ENCODE data around the gene KIAA1755.

KIAA1755 gene

DNA sequence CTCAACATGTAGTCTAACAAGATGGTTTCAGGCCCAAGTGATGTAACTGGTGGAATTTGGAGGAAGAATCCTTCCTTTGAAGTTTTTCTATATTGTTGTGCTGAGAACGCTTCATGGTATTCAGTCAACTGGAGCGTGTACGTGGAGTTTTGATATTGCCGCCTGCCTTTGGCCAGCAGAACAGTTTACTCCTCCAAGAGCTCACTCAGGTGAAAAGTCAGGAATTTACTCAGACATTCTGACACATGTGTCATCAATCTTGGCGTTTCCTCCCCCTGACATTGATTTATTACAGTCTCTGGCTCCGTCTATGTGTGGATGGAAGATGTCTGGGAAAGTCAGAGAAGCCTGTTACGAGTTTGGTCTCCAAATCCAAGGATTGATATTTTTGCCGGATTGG, 76.4 kb downstream of the KIAA1755 start:
- no peak for DNase-seq (ENCODE audit: low read depth in 2 of 2)

DNA sequence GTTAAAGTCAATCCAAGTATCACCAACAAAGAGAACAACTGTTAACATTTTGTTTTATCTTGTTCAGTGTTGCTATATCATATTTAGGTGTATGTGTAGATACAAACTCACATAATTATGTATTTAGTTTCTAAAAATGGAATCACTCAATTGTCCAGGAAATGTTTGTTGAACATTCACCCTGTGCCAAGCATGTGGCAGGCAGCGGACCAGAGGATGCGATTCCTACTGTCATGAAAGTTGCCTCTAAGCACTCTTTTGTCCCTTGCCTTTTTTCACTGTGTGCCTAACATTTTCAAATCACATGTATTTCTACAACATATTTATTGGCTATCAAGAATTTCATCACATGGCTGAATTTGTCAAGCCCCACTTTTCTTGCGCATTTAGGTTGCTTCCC, 78.6 kb downstream of the KIAA1755 start:
- no peak for DNase-seq (ENCODE audit: low read depth in 2 of 2)

DNA sequence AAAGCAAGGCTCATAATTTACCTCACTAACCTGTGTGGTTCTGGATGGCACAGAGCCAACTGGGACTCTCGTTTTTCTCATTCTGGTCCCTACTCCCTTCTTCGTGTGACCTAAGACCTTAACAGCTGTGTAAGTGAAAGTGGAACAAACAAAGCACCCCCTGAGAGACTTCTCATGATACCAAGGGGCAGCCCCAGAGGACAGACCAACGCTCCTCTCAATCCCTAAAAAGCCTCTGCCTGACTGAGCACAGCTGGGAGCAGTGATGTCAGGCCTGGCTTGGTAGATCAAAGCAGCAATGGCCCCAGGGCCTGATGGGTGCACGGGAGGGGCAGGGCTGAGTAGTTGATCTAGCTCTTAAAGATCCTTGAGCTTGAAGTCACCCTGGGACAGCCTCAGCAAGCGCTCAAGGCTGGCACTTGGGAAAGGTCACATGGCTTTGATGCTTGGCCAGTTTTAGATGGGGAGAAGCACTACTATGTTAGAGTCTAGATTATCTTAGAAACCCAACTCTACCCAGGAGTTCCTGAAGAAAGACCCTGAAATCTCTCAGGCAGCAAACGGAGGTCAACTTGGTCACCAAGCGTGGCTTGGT, 79.2 kb downstream of the KIAA1755 start:
- no peak for DNase-seq (ENCODE audit: low read depth in 2 of 2)

DNA sequence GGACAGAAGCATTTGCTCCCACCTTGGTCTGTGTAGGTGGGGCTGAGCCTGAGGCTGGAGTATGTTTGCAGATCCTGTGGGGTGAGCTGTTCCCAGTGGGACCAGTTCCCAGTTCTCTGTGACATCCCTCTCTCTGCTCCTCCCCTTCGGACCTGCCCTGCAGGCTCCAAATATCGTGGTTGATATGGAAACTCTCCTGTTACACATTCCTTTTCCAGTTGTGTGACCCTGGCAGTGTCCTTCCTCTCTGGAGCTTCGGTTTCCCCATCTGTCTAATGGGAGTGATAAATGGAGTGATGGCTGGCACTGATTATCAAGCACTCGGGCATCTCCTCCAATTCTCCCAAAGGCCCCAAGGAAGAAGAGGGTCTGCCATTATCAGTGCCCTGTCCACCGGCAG, 79.8 kb downstream of the KIAA1755 start:
- DNase-seq (ENCODE audit: low read depth in 2 of 2), result no peak

DNA sequence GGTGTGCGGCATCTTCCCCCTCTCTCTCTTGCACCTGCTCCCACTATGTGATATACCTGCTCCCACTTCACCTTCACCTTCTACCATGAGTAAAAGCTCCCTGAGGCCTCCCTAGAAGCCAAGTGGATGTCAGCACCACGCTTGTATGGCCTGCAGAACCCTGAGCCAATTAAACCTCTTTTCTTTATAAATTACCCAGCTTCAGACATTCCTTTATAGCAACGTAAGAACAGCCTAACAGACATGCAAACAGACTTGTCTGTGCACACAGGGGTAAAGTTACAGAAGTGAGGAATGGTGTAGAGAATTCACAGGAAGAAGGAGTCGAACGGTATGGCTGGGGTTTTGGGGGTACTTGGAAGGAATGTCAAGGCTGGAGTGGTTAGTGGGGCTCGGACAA, 80.7 kb downstream of the KIAA1755 start:
- no peak for DNase-seq (ENCODE audit: low read depth in 2 of 2)

DNA sequence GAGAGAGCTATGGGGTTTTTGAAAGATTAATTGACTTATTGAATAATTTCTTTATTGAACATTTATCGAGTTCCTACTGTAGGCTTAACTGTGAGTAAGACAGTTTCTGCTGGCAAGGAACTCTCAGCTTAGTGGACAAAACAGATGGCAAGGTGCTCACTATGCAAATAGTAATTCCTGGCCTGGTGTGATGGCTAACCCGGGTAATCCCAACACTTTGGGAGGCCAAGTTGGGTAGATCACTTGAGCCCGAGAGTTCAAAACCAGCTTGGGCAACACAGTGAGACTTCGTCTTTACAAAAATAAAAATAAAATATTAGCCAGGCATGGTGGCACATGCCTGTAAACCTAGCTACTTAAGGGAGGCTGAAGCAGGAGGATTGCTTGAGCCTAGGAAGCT, 82.0 kb downstream of the KIAA1755 start:
- no peak for DNase-seq (ENCODE audit: low read depth in 2 of 2)

DNA sequence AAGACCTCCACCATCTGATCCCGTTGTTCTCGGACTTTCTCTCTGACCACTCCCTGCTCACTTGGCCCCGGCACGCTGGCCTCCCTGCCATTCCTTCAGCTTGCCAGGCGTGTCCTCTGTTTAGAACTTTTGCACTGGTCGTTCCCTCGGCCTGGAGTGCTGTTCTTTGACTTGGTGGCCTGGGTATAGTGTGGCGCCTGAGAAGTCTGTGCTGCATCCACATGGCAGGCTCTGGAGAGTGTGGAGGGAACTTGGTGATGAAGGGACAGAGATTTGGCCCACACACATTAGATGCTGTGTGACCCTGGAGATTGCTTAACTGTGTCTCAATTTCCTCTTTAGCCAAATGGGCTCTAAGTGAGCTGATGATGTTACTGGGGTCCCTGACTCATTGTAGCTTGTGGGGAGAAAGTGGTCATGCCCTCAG, 82.5 kb downstream of the KIAA1755 start:
- DNase-seq (ENCODE audit: low read depth in 2 of 2), result no peak

DNA sequence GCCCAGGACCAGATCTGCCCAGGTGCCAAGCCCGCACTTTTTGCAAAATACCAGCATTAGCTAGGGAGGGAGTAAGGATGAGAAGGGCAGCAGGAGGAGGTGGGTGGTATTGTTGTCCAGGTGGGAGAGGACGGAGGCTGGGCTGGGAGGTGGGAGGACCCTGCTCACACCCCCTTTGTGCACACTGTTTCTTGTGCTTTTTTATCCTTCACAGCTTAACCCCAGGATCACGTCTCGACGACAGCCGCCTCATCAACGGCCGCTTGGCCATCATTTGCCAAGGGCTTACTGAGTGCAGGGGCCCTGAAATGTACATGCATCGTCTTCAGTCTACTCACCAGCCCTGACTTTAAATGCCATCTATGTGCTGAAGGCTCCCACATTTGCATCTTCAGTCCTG, 83.3 kb downstream of the KIAA1755 start:
- DNase-seq (ENCODE audit: low read depth in 2 of 2), result no peak

DNA sequence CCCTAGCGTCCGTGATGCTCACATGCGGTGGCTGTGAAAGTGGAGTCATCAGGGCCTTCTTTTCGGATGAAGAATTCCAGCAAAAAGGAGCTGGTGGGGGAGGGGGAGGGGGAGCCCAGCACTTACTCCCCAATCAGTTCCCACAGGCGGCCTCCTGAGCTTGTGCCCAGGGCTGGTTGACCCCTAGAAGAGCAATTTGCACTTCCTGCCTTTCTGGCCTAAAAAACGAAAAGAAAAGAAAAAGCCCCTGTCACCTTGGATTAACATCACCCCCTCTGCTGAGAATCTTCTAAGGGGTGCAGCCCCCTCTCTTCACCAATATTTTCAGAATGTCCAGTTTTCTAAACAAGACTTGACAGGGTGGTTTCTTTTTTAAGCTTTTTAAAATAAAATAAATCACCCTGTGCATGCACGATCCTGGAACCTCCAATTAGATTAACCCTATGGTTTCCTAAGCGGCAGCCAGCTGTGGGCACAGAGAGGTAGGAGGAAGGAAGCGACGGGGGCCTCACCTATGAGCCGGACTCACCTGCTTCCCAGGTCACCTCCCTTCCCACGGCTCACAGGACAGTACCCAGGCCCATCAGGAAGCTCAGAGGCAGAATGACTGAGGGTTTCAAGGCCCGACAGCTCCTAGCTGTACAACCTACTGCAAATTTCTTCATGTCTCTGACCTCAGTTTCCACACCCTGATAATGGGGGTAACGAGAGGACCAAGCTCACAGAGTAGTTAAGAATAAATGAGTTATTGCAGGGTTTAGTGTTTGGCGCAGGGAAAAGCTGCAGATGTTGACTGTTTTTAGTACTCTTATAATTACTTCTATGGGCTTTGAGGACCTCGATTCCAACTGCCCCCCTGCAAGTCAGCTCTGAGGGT, 85.0 kb downstream of the KIAA1755 start:
- no peak for DNase-seq (ENCODE audit: low read depth in 2 of 2)

DNA sequence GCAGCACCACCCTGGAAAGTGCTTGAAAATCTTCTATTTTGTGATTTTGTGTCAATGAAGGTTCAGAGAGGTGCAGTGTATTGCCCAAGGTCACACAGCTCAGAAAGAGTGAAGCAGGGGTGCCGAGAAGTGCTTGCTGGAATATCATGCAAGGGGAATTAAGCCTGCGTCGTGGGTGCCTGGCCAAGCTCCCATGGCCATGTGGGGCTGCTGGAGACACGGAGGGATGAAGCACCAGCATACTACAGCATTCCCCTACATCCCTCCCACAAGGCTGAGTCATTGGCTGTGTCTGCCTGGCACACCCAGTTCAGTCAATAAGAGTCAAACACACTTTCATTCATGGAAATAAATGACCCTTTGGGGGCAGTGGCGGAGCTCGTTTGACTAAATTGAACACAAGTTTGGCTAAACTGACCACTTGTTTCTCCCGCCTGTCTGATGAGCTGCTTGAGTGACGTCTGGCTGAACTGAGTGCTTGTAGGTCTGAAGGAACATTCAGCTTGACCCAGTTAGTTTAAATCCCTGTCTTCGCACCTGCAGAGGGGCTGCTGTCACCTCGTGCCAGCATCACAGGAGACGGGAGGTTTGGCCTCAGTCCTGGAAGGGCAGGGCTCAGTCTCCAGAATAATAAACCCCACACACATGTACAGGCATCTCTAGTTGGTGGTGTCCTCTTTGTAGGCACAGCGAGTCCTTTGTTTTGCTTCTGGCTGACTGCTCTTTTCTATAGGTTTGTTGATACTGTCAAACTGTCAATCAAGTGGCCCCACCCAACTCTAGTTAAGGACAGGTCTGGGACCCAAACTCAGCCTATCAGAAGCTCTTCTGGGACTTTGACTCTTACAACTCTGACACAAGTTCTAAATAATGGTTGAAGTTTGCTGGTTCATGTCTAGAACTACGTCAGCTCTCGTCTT, 87.0 kb downstream of the KIAA1755 start:
- no peak for DNase-seq (ENCODE audit: low read depth in 2 of 2)

DNA sequence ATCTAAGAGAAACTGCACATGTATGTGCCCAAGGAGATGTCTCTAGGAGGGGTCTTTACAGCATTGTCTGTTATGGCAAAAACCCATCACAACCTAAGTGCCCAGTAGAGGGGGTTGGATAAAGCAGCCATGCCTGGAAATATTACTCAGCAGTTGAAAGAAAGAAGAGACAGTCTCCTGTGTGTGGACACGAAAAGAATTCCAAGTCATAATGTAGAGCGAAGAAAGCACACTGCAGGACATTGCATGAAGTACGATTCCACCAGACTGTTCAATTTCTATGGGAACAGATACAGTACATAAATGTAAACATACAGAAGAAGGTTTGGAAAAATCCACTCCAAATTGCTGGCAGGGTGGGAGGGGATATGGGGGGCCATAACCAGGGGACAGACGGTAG, 88.1 kb downstream of the KIAA1755 start:
- no peak for DNase-seq (ENCODE audit: low read depth in 2 of 2)

DNA sequence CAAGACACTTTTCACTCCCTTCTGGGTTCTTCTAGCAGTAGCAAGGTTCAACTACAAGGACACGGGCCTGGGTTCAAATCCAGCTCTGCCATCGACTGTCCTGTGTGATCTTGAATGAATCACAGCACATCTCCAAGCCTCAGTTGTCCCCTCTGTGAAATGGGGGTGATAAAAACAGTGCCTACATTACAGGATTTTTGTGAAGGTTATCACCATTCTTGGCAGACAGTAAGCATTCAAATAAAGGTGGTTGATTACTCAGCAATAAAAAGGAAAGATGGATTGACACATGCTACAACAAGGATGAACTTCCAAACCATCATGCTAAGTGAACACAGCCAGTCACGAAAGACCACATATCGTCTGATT, 88.9 kb downstream of the KIAA1755 start:
- no peak for DNase-seq (ENCODE audit: low read depth in 2 of 2)

DNA sequence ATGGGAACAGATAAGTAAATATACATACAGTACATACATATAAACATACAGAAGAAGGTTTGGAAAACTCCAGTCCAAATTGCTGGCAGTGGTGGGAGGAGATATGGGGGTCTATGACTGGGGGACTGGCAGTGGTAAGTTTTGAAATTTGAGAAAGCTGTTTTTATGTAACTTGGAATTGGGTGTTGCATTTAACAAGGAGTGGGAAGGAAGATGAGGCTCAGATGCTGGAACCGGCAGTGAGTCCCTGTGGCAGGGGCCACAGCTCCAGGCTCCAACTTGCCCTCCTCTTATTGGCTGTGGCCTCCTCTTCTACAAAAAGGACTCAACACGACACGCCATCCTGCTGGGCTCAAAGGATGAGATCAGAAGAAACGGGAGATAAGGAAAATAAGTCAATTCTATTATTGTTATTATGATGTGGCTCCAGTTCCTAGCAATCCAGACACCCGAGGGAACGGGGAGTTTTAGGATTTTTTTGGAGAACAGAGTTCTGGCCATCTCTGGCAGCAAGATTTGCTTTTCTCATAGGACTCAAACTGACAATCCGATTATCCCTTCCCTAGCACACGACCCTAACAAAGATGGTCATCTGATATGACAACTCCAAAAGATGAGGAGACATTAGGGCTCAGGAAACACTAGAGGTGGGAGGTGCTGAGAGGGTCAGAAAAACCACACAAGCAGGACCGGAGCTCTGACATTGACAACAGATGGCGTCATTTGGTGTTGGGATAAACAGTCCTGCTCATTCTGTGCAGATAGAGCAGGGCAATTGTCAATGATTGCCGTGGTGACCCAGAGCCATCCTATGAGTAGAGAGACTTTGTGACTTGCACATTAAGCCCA, 89.5 kb downstream of the KIAA1755 start:
- no peak for DNase-seq (ENCODE audit: low read depth in 2 of 2)

DNA sequence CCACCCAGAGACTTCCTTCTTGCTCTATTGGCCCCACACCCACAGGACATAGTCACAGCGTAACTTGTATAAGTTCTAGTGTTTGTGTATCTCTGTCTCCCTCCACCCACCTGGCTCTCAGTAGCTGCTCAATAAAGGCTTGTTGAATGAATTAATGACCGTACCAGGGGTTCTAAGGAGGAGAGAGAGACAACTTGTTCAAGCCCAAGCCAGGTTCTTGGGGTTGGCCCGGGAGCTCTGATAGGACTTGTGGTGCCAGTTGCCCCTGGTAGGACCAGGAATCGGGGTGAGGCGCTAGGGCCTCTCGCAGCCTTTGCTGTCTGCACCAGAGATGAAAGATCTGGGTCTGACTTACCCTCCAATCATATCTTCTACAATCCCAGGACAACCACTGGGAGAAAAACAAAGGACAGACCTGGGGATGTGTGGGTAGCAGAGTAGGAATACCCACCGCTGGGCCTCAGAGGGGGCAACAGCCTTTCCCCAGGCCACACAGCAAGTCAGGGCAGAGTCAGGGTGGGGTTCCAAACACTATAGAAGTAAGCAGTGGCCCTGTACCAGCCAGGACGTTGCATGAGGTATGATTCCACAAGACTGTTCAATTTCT, 90.2 kb downstream of the KIAA1755 start:
- no peak for DNase-seq (ENCODE audit: low read depth in 2 of 2)

DNA sequence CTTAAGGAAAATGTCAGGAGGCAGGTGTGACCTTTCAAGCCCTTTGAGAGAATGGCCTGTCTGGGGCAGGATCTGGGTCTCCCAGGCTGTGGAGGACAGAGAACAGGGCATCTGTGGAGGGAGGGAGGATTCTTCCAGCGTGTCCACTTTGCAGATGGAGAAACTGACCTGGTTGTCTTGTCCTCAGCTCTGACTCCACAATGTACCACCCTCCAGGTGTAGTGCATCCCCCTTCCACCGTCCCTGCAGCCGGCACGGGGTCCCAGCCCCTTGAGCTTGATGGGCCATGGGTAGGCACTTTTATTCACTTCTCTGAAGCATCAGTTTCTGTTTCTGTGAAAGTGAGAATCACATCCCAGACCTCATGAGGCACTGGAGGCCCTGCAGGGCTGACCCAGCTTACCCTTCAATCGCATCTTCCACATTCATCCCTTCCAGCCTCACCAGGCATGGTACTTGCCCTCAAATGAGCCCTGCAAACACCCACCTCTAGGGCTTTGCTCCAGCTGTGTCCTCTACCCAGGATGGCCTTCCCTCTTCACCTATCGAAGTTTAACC, 90.8 kb downstream of the KIAA1755 start:
- no peak for DNase-seq (ENCODE audit: low read depth in 2 of 2)

DNA sequence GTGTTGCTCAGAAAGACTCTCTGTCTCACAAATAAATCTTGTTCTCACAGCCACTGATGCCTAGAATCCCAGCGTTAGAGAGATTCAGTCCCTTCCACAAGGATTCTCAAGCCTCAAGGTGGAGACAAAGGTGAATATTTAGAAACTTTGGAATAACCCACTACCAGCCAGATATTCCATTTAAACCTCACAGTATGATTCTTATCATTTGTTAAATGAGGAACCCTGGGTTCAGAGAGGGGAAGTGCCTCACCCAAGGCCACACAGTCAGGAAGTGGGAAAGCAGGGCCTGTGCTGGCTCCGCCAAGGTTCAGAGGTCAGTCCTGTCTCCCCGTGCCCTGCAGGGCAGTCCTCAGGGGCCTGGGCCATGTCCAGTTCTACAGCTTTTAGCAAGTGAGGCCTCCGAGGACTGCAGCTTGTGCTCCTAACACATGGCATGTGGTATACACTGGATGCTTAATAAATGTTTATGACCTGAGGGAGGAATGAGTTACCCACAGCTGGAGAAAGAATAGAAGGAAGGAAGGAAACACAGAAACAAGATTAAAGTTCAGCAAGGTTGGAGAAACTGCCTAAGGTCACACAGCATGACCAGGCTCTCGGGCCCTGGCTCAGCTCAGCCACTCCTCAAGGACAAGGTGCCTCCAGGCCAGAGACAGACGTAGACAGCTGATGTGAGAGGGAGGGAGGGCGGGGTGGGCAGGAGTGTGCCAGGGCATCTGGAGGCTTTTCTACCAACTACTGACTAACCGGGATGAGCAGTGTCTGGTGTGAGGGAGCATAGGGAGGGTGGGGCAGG, 91.5 kb downstream of the KIAA1755 start:
- DNase-seq (ENCODE audit: low read depth in 2 of 2), result no peak

DNA sequence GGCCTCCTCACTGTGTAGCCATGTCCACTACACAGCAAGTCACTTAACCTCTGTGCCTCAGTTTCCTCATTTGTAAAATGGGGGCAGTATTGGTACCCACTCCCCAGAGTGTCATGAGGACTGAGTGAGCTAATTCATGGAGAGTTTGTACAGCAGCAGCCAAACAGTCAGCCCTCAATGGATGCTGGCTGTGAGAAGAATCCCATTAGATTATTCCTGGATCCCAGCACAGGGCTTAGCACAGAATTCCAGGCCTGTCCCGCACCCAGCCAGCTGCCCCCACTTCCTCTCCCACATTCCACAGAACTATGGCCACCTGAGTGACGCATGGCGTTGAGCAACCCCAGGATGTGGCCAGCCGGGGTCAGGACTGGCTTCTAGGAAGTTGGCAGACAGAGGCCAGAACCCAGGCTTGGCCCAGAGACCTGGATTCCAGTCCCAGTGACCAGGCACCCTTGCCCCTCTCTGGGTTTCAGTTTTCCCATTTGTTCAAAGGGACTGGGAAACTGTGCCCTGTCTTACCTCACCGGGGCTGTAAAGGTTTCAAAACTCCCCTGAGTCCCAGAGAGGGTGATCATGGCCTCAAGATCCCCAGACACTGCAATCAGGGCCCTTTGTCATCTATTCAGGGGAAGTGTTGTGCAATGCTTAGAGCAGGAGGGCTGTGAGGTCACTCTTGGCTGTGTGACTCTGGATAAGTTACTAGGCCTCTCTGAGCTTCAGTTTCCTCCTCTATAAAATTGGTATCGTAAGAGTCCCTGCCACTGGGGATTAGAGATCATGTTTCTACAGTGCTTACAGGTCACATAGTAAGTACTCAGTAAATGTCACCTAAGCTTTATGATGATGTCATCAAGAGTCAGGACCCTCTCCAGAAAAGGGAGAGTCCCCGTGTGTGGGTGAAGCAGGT, 92.4 kb downstream of the KIAA1755 start:
- no peak for DNase-seq (ENCODE audit: low read depth in 2 of 2)

DNA sequence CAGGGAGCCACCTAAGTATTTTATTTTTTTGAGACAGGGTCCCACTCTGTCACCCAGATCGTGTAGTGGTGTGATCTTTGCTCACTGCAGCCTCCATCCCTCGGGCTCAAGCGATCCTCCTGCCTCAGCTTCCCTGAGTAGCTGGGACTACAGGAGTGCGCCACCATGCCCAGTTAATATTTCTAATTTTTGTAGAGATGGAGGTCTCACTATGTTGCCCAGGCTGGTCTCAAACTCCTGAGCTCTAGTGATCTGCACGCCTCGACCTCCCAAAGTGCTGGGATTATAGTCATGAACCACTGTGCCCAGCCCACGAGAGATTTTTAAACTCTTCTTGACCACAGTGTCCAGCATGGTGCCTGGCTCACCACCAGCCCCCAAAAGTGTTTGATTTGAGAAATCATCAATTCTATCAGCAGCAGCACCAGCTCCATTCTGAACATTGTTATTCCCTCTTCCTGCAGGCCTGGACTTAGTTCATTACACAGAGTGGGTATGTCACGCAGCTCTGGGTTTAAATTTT, 93.1 kb downstream of the KIAA1755 start:
- no peak for DNase-seq (ENCODE audit: low read depth in 2 of 2)
